K562 (cell line): ENCODE results near the gene TXNRD3. TPM values are rescaled to one million over a fixed set of nuclear protein-coding genes. Genes with fewer than 3 reads are reported as not detected.

ENCODE experiments used
- ATAC-seq: fragments of 200-7000 bp; cut with Tn5 transposase; 3 replicates; pipeline ENCODE4 v1.9.1; 2020; ENCODE audit warnings: moderate library complexity
- BruUV-seq: library from RNA; stranded (reverse); fragments of 400-500 nt; replicated peaks from 2 replicates; lab custom pipeline; 2021; lab: Mats Ljungman, UMichigan
- CTCF ChIA-PET: fragments of 300-600 bp; formaldehyde crosslinking; extraction: SDS; loops from one replicate; lab custom pipeline; 2021; ENCODE audit warnings: low intra/inter-chr PET ratio; lab: Yijun Ruan, JAX
- POLR2A ChIA-PET: fragments of 300-600, 350-650 bp; sonication (Branson Sonifier 250); formaldehyde crosslinking; extraction: SDS; loops from one replicate; lab custom pipeline; 2021; ENCODE audit warnings: antibody characterized with exemption, inconsistent platforms; lab: Yijun Ruan, JAX
- DNase-seq, 4 experiments: peaks; one replicate each; pipeline versions ENCODE4 v3.0.0 to v3.0.0-alpha.2; 2011 to 2018; ENCODE audit warnings: low spot score in 3 of 4, mixed read lengths in 3 of 4; ENCODE audit errors: extremely low read depth in 1 of 4
- FAIRE-seq: peaks from 2 replicates; lab custom pipeline; 2011; peaks lifted over from hg19 to GRCh38; lab: Jason Lieb, UNC
- H2AFZ ChIP-seq: 2 replicates; pipeline ENCODE4 v1.6.0; 2011; ENCODE audit warnings: low read depth, low read length, control low read depth, inconsistent platforms
- H3K27ac ChIP-seq: fragments of 200-600 bp; 3 replicates; pipeline ENCODE4 v1.8.0; 2011; ENCODE audit warnings: low read depth, mild to moderate bottlenecking, control low read depth, inconsistent platforms, low read length, moderate library complexity, mixed read lengths; ENCODE audit errors: extremely low read depth
- H3K27me3 ChIP-seq, 2 experiments: fragments of 300-600 bp in 1 of 2; 2 replicates in 1 of 2; 3 replicates in 1 of 2; pipeline versions ENCODE4 v1.6.0 to v1.8.0; 2011; ENCODE audit warnings: inconsistent platforms in 2 of 2, low read length in 2 of 2, mild to moderate bottlenecking in 1 of 2, mixed read lengths in 1 of 2, moderate library complexity in 1 of 2; ENCODE audit not compliant: control insufficient read depth in 2 of 2, insufficient read depth in 2 of 2
- H3K36me3 ChIP-seq: fragments of 300-600 bp; 3 replicates; pipeline ENCODE4 v1.8.0; 2011; ENCODE audit warnings: mild to moderate bottlenecking, low read length, inconsistent platforms; ENCODE audit not compliant: control insufficient read depth, insufficient read depth
- H3K4me1 ChIP-seq, 2 experiments: fragments of 200-600 bp in 1 of 2; replicated peaks in 1 of 2; 2 replicates in 1 of 2; 3 replicates in 1 of 2; pipeline versions ENCODE4 v1.5.1 to v1.8.0; 2011; ENCODE audit warnings: inconsistent platforms in 2 of 2, low read length in 2 of 2, mild to moderate bottlenecking in 1 of 2, mixed read lengths in 1 of 2, moderate library complexity in 1 of 2; ENCODE audit not compliant: control insufficient read depth in 2 of 2, insufficient read depth in 2 of 2
- H3K4me2 ChIP-seq: 2 replicates; pipeline ENCODE4 v1.6.1; 2011; ENCODE audit warnings: low read length, control low read depth, inconsistent platforms, mixed read lengths; ENCODE audit not compliant: insufficient read depth
- H3K4me3 ChIP-seq: fragments of 200-600 bp; sonication (generic), shearing (Covaris generic); 2 replicates; pipeline ENCODE4 v1.5.1; 2016; ENCODE audit warnings: control low read depth, inconsistent platforms
- H3K79me2 ChIP-seq: fragments of 200-600 bp; 3 replicates; pipeline ENCODE4 v1.8.0; 2011; ENCODE audit warnings: low read length, inconsistent platforms; ENCODE audit not compliant: control insufficient read depth, insufficient read depth
- H3K9ac ChIP-seq, 2 experiments: 2 replicates each; pipeline versions ENCODE4 v1.6.0 to v1.6.1; 2011; ENCODE audit warnings: low read depth in 2 of 2, low read length in 2 of 2, control low read depth in 1 of 2, inconsistent platforms in 1 of 2, mild to moderate bottlenecking in 1 of 2, mixed read lengths in 1 of 2; ENCODE audit not compliant: insufficient read depth in 1 of 2
- H3K9me1 ChIP-seq: one replicate; pipeline ENCODE4 v1.6.0; 2011; ENCODE audit warnings: inconsistent platforms, mild to moderate bottlenecking, low read length, moderate library complexity; ENCODE audit not compliant: control insufficient read depth, insufficient read depth
- H3K9me3 ChIP-seq: replicated peaks from 2 replicates; pipeline ENCODE4 v1.5.1; 2011; ENCODE audit warnings: low read depth, low read length, inconsistent platforms; ENCODE audit not compliant: control insufficient read depth, insufficient read depth
- H4K20me1 ChIP-seq: replicated peaks from 2 replicates; pipeline ENCODE4 v1.6.1; 2011; ENCODE audit warnings: low read length, inconsistent platforms, mixed read lengths; ENCODE audit not compliant: control insufficient read depth, insufficient read depth
- ARID4B ChIP-seq: sonication (generic); formaldehyde crosslinking; IDR thresholded peaks from 2 replicates; pipeline ENCODE4 v1.8.0; 2022; ENCODE audit warnings: mild to moderate bottlenecking, missing genetic modification reagents
- CBX1 ChIP-seq: sonication (generic); IDR thresholded peaks from 2 replicates; pipeline ENCODE4 v1.6.1; 2016; ENCODE audit warnings: antibody characterized with exemption, low read depth, mild to moderate bottlenecking
- CBX5 ChIP-seq: IDR thresholded peaks from 2 replicates; pipeline ENCODE4 v1.6.1; 2014; ENCODE audit warnings: low read depth, borderline replicate concordance
- GABPB2 ChIP-seq: fragments of 250-450 bp; sonication (Bioruptor Pico); conservative IDR thresholded peaks from 2 replicates; pipeline ENCODE4 v1.5.1; 2021; ENCODE audit warnings: mild to moderate bottlenecking
- GATAD2B ChIP-seq: fragments of 450-650 bp; IDR thresholded peaks from 2 replicates; pipeline ENCODE4 v1.6.1; 2017; ENCODE audit warnings: mild to moderate bottlenecking, borderline replicate concordance
- HDAC6 ChIP-seq: IDR thresholded peaks from 2 replicates; pipeline ENCODE4 v1.6.1; 2012; ENCODE audit warnings: low read depth, mild to moderate bottlenecking, control low read depth, inconsistent platforms, low read length, moderate library complexity
- KAT8 ChIP-seq: fragments of 450-650 bp; IDR thresholded peaks from 2 replicates; pipeline ENCODE4 v1.6.1; 2016; ENCODE audit warnings: low read depth, mild to moderate bottlenecking
- KDM2B ChIP-seq: fragments of 250-450 bp; sonication (Bioruptor Pico); IDR thresholded peaks from 2 replicates; pipeline ENCODE4 v1.8.0; 2021; ENCODE audit warnings: mild to moderate bottlenecking, moderate library complexity
- LARP7 ChIP-seq: fragments of 450-650 bp; IDR thresholded peaks from 2 replicates; pipeline ENCODE4 v1.6.1; 2016
- MAFF ChIP-seq: IDR thresholded peaks from 2 replicates; pipeline ENCODE4 v1.6.1; 2012; ENCODE audit warnings: low read length, improper control_type of control experiment
- MTA3 ChIP-seq: fragments of 450-650 bp; formaldehyde crosslinking; IDR thresholded peaks from 2 replicates; pipeline ENCODE4 v1.6.1; 2017; ENCODE audit warnings: mild to moderate bottlenecking, borderline replicate concordance
- PCBP2 ChIP-seq: fragments of 200-400 bp; formaldehyde crosslinking; IDR thresholded peaks from 2 replicates; pipeline ENCODE4 v1.6.1; 2018; ENCODE audit warnings: low read length, low read depth, mild to moderate bottlenecking, moderate library complexity; ENCODE audit not compliant: poor library complexity, severe bottlenecking
- RNF219 ChIP-seq: fragments of 250-450 bp; sonication (Bioruptor Pico); IDR thresholded peaks from 2 replicates; pipeline ENCODE4 v1.5.0; 2022; ENCODE audit warnings: mild to moderate bottlenecking
- SMARCE1 ChIP-seq: fragments of 450-650 bp; IDR thresholded peaks from 2 replicates; pipeline ENCODE4 v1.7.1; 2016; ENCODE audit warnings: mild to moderate bottlenecking
- ZFP30 ChIP-seq: fragments of 250-450 bp; sonication (Bioruptor Pico); IDR thresholded peaks from 2 replicates; pipeline ENCODE4 v1.8.0; 2022; ENCODE audit warnings: moderate library complexity, mild to moderate bottlenecking, inconsistent platforms, borderline replicate concordance
- ZNF408 ChIP-seq: fragments of 250-450 bp; sonication (Bioruptor Pico); IDR thresholded peaks from 2 replicates; pipeline ENCODE4 v1.4.0; 2020; ENCODE audit warnings: low read depth, mild to moderate bottlenecking, moderate library complexity
- ZNF444 ChIP-seq: fragments of 250-450 bp; sonication (Bioruptor Pico); IDR thresholded peaks from 2 replicates; pipeline ENCODE4 v1.4.0; 2020; ENCODE audit warnings: mild to moderate bottlenecking, moderate library complexity
- ZNF445 ChIP-seq: fragments of 250-450 bp; sonication (Bioruptor Pico); IDR thresholded peaks from 2 replicates; pipeline ENCODE4 v1.4.0; 2020; ENCODE audit warnings: low read depth, mild to moderate bottlenecking, moderate library complexity
- WGBS: fragments of 100-300 bp; shearing (Covaris generic); methylation state at CpG from one replicate; pipeline ENCODE4 v1.1.6; 2016; ENCODE audit warnings: low coverage, mixed read lengths; ENCODE audit not compliant: insufficient coverage; ENCODE audit errors: missing lambda C conversion rate; 5-methylcytosine and 5-hydroxymethylcytosine counted together
- in situ Hi-C: fragments of 300-500 bp; cut with MboI; formaldehyde crosslinking; loops from 4 replicates; pipeline ENCODE4 v1.15.0; 2018; ENCODE audit warnings: inconsistent platforms, mixed read lengths
- intact Hi-C: fragments of 100-400 bp; cut with micrococcal nuclease; formaldehyde crosslinking; loops from 2 replicates; pipeline ENCODE4 v1.14.2; 2022
- polyA plus RNA-seq, 8 experiments: library from polyadenylated mRNA; depleted of rRNA in 4 of 8; stranded (reverse) in 5 of 8; unstranded in 3 of 8; fragments of >200 nt; fragmentation: Nextera tagmentation in 2 of 8; fragmentation: Illumina TruSeq in 1 of 8; extraction: Ambion mirVana in 2 of 8; extraction: Trizol in 1 of 8; gene quantifications; 2 replicates each; pipeline versions ENCODE4 v1.2.1 to v1.2.3, GENCODE V29; 2011 to 2014; ENCODE audit warnings: inconsistent platforms in 1 of 8, missing spikeins in 1 of 8
- total RNA-seq, 7 experiments: library from RNA; depleted of rRNA in 6 of 7; stranded (reverse); fragments of >200 nt in 6 of 7; fragmentation: Illumina TruSeq in 2 of 7; extraction: Trizol in 2 of 7; gene quantifications; 2 replicates each; pipeline versions ENCODE4 v1.2.1 to v1.2.3, GENCODE V29; 2011 to 2021; ENCODE audit warnings: low replicate concordance in 1 of 7

The TXNRD3 gene
- total and polyA plus RNA-seq, 9 of the 15 experiments (the other 6 are each of a cell fraction or from before 2014, with no cell fraction given) = 0.96 to 2.3 (median 1.7) TPM

GRCh38 chr3:126622694-126623093 lies 32.2 kb downstream of the TXNRD3 start:
- ChIA-PET CTCF (no interaction called here), POLR2A (interaction anchor here (1.0 kb wide), 1 partner anchor 12 kb away, joined by 3 read pairs; no protein-coding TSS in a partner anchor)
- H3K27ac ChIP-seq = no peak overlapping the region
- DNase-seq (no peak), FAIRE-seq (no peak), ATAC-seq (no peak)
- no peaks in the 10 kb centered on the region for H3K9me3 ChIP-seq
- no peak overlapping the region for H3K4me3 ChIP-seq
- H3K4me1 ChIP-seq = no peaks in the 10 kb centered on the region
- H3K36me3 ChIP-seq = no peaks in the 10 kb centered on the region
- no peaks in the 10 kb centered on the region for H3K27me3 ChIP-seq
- 56% methylated on average over 1 of the region's 1 CpG for WGBS
- no peak for TF ChIP-seq ARID4B (CRISPR knock-in tag)
- no peak for TF ChIP-seq HDAC6
- no peak for TF ChIP-seq KDM2B (CRISPR knock-in tag)
- TF ChIP-seq MAFF = no peak
- TF ChIP-seq ZNF445 (CRISPR knock-in tag) = no peak
- TF ChIP-seq ZNF408 (CRISPR knock-in tag) = no peak
- TF ChIP-seq LARP7 = no peak
- TF ChIP-seq CBX1 = no peak
- no peak for TF ChIP-seq KAT8
- no peak for TF ChIP-seq CBX5
- no peak for TF ChIP-seq GABPB2 (CRISPR knock-in tag)
- TF ChIP-seq ZNF444 (CRISPR knock-in tag) = no peak
- no peak for TF ChIP-seq RNF219 (CRISPR knock-in tag)
- TF ChIP-seq PCBP2 = no peak
- TF ChIP-seq ZFP30 (CRISPR knock-in tag) = no peak
- TF ChIP-seq GATAD2B = no peak
- TF ChIP-seq SMARCE1 = no peak
- no peak for TF ChIP-seq MTA3
- no peaks in the 10 kb centered on the region for H3K79me2 ChIP-seq
- no peaks in the 10 kb centered on the region for H4K20me1 ChIP-seq
- H2AFZ ChIP-seq = no peak overlapping the region
- no peak overlapping the region for H3K4me2 ChIP-seq
- H3K9me1 ChIP-seq = no peaks in the 10 kb centered on the region
- in situ Hi-C loops (no loop called here), intact Hi-C loops (no loop called here)
- no peak overlapping the region for H3K9ac ChIP-seq
- no TSS peak for BruUV-seq
